ENCODE measurements around the gene FZD2. TPM values are rescaled to one million over a fixed set of nuclear protein-coding genes. Genes with fewer than 3 reads are reported as not detected.

Gene FZD2
- total and polyA plus RNA-seq, 9 of the 15 experiments (the other 6 are each of a cell fraction or from before 2014, with no cell fraction given), result 0.03 to 4.5 (median 1.1) TPM; not detected in 1

DNA sequence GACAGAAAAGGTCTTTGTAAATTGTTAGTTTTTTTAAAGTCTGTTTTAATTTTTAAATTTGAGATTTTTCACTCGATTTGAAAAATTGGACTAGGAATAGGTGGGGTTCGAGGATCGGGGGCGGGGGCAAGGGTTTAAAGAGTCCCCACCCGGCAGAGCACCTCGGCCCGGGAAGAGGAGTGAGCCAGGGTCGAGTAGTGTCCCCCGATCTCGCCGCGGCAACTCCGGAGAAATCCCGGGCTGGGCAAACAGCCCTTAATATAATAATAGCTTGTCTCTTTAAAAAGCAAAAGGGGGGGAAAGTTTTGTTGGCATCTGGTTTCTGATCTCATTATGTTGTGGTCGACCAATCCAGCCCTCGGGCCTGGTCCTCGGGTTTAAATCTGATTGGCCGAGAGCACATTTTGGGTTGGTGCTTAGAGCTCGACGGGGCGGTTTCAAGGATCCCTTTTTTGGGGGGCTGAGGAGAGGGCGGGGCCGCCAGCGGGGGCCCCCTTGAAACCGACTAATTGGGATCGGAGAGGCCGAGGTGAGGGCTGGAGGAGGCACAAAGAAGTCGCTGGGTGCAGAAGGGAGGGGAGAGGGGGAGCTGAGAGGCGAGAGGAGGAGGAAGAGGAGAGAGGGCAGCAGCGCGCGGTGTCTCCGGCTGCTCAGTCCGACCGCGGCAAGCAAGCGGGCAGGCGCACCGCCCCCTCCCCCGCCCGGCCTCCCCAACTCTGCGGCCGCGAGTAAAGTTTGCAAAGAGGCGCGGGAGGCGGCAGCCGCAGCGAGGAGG is at the start of gene FZD2 (continued):
- no peak for TF ChIP-seq DPF2 (IDR thresholded peaks at IDR 0.05)
- TF ChIP-seq JUND (IDR thresholded peaks at IDR 0.05; ENCODE audit: borderline replicate concordance, low read depth, low read length), result 0 out of 2 replicates have a peak, but pooled peaks have one; percentile 6
- no peak for TF ChIP-seq JUND (tag; IDR thresholded peaks at IDR 0.05; ENCODE audit: borderline replicate concordance, low read depth, low read length)
- TF ChIP-seq ZBTB43 (CRISPR knock-in tag; IDR thresholded peaks at IDR 0.05), result no peak
- TF ChIP-seq HMGN3 (IDR thresholded peaks at IDR 0.05; ENCODE audit: borderline replicate concordance, extremely low read depth, insufficient read length, low read depth, low read length), result no peak
- no peak for TF ChIP-seq STAT5B (CRISPR knock-in tag; IDR thresholded peaks at IDR 0.05)
- TF ChIP-seq XRCC4 (IDR thresholded peaks at IDR 0.05; ENCODE audit: extremely low read depth, insufficient read depth, insufficient read length), result no peak
- TF ChIP-seq, protein P1, sequence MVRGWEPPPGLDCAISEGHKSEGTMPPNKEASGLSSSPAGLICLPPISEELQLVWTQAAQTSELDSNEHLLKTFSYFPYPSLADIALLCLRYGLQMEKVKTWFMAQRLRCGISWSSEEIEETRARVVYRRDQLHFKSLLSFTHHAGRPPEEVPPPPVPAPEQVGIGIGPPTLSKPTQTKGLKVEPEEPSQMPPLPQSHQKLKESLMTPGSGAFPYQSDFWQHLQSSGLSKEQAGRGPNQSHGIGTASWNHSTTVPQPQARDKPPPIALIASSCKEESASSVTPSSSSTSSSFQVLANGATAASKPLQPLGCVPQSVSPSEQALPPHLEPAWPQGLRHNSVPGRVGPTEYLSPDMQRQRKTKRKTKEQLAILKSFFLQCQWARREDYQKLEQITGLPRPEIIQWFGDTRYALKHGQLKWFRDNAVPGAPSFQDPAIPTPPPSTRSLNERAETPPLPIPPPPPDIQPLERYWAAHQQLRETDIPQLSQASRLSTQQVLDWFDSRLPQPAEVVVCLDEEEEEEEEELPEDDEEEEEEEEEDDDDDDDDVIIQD (CRISPR knock-in tag; IDR thresholded peaks at IDR 0.05), result no peak
- no peak for TF ChIP-seq CBX3 (IDR thresholded peaks at IDR 0.05; ENCODE audit: borderline replicate concordance in 1 of 2, low read length in 2 of 2)
- TF ChIP-seq SNIP1 (IDR thresholded peaks at IDR 0.05; ENCODE audit: low read depth), result no peak
- TF ChIP-seq NCOA6 (IDR thresholded peaks at IDR 0.05), result peak; percentile 87
- peak; percentile 27; the same call in 1 of the 2 replicates for TF ChIP-seq SMARCE1 (IDR thresholded peaks at IDR 0.05)
- TF ChIP-seq, protein P2, sequence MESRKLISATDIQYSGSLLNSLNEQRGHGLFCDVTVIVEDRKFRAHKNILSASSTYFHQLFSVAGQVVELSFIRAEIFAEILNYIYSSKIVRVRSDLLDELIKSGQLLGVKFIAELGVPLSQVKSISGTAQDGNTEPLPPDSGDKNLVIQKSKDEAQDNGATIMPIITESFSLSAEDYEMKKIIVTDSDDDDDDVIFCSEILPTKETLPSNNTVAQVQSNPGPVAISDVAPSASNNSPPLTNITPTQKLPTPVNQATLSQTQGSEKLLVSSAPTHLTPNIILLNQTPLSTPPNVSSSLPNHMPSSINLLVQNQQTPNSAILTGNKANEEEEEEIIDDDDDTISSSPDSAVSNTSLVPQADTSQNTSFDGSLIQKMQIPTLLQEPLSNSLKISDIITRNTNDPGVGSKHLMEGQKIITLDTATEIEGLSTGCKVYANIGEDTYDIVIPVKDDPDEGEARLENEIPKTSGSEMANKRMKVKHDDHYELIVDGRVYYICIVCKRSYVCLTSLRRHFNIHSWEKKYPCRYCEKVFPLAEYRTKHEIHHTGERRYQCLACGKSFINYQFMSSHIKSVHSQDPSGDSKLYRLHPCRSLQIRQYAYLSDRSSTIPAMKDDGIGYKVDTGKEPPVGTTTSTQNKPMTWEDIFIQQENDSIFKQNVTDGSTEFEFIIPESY (CRISPR knock-in tag; IDR thresholded peaks at IDR 0.05), result no peak
- TF ChIP-seq TAF15 (IDR thresholded peaks at IDR 0.05; ENCODE audit: low read depth, low read length), result no peak
- no peak for TF ChIP-seq U2AF2 (optimal IDR thresholded peaks at IDR 0.05; ENCODE audit: low read depth, low read length)
- TF ChIP-seq FOS (IDR thresholded peaks at IDR 0.05; ENCODE audit: extremely low read depth, insufficient read length), result peak; percentile 72
- TF ChIP-seq ZNF668 (CRISPR knock-in tag; IDR thresholded peaks at IDR 0.05), result no peak
- no peak for TF ChIP-seq MAFF (IDR thresholded peaks at IDR 0.05; ENCODE audit: low read length)
- no peak for TF ChIP-seq FOXJ3 (CRISPR knock-in tag; IDR thresholded peaks at IDR 0.05)
- TF ChIP-seq YBX1 (IDR thresholded peaks at IDR 0.05), result no peak
- no peak for TF ChIP-seq RB1 (IDR thresholded peaks at IDR 0.05; ENCODE audit: low read depth)
- no peak for TF ChIP-seq CREB5 (CRISPR knock-in tag; IDR thresholded peaks at IDR 0.05)
- no peak for TF ChIP-seq SAFB (IDR thresholded peaks at IDR 0.05; ENCODE audit: borderline replicate concordance, low read depth, low read length)
- TF ChIP-seq ZNF445 (CRISPR knock-in tag; IDR thresholded peaks at IDR 0.05; ENCODE audit: low read depth), result no peak

Measured in K562 (cell line).